ENCODE results near the gene DAGLB.
"Not testable (repeated sequence)": the region's sequence is repeated elsewhere in the genome, so short reads cannot be mapped to it uniquely, and the experiment has no call there.

The DAGLB gene

DNA sequence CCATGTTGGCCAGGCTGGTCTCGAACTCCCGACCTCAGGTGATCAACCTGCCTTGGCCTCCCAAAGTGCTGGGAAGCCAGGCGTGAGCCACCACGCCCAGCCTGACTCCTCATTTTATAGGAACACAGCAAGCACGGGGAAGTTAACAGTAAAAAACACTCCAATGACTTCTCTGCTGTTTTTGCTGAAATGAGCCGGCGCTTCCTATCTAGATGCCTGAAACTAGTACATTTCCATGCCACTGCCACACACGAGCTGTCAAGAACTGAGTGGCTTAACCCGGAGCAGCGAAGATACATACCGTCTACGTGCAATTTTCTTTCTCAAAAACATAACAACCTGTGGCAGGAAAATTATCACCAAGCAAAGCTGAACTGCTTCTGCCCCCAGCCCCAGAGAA lies 16.8 kb downstream of the DAGLB start:
- no peak for DNase-seq (ENCODE audit: low spot score)

DNA sequence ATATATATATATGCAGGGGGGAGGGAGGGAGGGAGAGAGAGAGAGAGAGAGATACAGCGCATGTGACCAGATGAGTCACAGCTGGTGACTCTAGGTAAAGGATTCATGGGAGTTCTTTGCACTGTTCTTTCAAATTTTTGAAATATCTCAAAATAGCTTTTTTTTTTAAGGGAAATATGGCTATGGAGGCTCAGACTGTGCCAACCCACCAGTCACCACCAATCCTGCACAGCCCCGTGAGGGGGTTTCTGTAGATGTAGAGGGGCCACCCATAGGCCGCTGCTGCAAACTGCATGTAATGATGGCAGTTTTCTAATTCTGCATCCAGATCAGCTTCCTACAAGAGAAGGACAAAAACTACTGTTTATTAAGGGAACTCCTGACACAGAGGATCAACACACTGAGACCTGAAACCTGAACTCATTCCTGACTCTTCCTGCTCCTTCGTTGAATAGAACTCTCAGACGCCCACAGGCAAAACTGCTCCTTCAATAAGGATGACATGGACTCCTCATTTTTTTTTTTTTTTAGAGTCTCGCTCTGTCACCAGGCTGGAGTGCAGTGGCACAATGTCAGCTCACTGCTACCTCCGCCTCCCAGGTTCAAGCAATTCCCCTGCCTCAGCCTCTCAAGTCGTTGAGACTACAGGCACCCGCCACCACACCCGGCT lies 17.3 kb downstream of the DAGLB start:
- no peak for DNase-seq (ENCODE audit: low spot score)

DNA sequence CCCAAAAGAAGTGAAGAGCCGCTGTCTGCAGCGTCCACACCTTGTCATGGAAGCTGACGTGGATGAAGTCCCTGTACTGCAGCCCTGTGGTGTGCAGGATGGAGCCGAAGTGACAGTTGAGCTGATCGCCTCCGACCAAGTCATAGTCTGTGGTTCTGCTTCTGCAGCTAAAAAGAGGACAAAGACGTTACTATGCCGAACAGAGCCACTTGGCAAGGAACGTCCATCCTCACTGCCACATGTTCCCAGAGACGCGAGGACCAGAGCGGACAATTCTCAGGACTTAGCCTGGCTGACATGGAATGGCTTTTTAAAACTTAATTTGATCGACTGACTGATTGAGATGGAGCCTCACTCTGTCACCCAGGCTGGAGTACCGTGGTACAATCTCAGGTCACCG lies 21.8 kb downstream of the DAGLB start:
- DNase-seq (ENCODE audit: low spot score), result no peak

DNA sequence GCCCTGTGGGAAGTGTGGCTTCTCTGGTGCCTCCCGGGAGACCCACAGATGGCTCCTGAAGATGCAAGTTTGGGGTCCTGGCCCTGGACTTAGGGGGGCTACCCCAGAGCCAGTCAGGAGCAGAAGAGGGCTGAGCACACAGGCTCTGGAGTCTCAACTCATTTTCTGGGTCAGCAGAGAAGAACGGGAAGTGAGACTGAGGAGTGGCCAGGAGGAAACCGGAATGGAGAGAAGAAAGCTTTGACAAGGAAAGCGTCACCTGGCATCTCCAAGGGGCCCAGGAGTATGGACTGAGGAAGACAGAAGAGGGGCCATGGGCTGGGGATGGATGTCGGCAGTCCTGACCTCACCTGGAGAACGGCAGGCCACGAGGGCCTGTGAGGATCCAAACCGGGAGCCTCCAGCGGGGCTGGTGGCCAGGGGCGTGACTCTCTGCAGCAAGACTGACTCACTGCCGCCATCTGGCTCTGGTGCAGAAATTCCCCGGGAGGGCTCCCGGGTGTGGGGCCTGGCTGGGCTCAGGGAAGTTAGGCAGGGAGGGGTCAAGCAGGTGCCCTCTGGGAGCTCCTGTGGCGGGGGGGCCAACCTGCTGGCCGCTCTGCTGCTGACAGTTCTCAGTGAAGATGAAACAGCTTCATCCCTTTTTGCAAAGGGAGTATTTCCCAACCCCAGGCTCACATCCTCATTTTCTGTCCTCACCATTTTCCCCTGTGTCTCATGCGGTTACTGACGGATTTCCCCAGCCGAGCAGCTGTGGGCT lies 23.6 kb downstream of the DAGLB start:
- DNase-seq (ENCODE audit: low spot score), result no peak

DNA sequence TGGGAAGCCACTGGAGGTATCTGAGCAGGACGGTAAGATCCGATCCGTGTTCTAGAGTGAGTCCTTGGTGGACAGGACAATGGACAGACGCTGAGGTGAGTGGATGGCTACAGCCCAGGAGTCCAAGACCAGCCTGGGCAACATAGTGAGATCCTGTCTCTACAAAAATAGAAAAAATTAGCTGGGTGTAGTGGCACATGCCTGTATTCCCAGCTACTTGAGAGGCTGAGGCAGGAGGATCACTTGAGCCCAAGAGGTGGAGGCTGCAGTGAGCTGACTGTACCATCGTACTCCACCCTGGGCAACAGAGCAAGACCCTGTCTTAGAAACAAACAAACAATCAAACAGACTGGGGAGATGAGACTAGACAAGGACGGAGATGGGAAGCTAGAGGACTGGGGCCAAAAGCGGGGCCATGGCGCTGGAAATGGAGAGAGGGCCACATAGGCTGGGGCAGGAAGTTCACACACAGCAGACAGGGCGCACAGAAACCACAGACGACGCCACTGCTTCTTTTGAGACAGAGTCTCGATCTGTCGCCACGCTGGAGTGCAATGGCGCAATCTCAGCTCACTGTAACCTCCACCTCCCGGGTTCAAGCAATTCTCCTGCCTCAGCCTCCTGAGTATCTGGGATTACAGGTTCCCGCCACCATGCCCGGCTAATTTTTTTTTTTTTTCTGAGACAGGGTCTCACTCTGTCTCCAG lies 24.7 kb downstream of the DAGLB start:
- no peak for DNase-seq (ENCODE audit: low spot score)

DNA sequence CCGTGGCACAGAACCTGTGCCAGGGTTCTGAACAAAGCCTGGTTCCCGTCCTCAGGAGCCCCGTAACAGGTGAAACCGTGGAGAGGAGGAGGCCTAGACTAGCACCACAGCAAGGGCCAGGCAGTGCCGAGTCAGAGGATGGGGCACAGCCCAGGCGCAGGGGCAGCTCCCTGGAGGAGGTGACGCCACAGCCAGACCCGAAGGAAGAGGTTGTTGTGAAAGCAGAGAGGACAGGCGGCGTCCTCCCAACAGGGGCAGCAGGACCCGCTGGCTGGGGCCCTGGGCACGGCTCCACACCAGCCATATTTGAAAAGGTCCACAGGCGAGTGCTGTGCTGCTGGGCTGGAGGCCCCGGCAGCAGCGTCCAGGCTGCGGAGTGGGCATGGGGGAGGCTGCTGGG lies 25.7 kb downstream of the DAGLB start:
- no peak for DNase-seq (ENCODE audit: low spot score)

DNA sequence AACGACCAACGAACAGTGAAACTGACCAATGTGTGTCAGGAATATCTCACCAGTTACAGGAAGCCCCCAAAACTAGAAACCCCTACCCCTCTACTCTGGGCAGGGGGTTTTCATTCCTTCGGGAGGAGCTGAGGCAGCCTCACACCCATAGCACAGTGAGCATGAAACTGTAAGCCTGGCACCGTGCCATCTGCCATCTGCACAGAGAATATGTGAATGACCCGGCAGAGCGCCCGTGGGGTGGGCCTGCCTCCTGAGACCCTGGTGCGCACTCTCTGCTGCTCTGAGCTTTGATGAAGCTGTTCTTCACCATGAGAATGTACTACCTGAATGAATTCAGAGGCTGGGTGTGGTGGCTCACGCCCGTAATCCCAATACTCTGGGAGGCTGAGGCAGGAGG lies 27.1 kb downstream of the DAGLB start:
- no peak for DNase-seq (ENCODE audit: low spot score)

DNA sequence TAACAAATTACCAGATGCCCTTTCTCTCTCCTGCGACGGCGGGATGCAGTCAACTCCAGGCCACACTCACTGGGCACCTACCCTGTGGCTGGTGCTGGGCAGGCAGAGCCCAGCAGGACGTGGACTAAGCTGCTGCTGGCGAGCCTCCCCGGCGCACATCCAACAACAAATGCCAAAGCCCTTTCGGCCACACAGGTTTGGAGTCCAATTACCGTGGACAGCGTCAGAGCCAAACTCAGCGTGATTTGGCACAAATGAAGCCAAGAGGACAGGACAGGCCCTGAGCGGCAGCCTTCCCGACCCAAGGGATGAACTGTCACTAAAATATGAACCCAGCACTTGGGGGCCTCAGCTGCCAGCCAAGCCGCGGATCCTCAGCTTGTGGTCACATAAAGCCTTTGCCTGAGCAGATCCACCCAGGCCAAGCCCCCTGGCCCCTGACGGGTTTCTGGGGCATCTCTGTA lies 28.4 kb downstream of the DAGLB start:
- no peak for DNase-seq (ENCODE audit: low spot score)

DNA sequence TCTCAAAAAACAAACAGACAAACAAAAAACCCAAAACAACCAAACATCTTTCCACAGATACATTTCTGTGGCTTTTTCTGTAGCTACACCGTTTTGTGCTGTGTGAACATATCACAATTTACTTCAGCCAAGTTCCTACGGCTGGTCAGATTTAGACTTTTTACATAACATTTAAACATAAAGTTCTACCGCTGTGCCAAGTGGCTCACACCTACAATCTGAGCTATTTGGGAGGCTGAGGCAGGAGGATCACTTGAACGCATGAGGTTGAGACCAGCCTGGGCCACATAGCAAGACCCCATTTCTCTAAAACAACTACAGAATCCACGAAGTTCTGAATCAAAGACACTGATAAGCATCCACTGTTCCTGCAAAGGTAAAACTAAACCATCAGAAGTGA lies 30.3 kb downstream of the DAGLB start:
- DNase-seq (ENCODE audit: low spot score), result no peak

DNA sequence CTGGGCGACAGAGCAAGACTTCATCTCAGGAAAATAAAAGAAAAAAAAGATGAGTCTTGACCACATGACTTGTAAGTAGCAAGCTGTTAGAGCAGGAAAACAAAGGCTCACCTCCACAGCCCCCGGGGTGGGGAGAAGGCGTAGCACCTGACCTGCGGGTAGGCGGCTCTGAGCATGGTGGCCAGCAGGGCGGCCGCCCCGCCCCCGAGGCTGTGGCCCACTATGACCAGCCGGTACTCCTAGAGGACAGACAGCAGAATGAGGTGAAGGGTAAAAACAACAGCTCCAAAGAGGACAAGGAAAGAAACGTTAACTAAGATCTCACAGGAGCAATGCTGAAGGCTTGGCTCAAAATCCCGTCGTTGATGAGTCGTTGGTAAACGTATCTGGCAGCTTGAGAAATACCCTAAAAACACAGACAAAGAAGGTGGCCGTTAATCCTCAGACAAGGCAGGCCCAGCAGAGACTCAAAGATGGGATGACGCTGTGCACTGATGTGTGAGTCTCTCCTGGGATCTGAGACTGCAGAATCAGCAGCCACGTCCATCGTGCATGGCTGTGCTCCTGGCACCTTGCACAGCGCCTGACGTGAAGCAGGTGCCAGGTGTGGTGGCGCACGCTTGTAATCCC lies 31.1 kb downstream of the DAGLB start:
- no peak for DNase-seq (ENCODE audit: low spot score)

DNA sequence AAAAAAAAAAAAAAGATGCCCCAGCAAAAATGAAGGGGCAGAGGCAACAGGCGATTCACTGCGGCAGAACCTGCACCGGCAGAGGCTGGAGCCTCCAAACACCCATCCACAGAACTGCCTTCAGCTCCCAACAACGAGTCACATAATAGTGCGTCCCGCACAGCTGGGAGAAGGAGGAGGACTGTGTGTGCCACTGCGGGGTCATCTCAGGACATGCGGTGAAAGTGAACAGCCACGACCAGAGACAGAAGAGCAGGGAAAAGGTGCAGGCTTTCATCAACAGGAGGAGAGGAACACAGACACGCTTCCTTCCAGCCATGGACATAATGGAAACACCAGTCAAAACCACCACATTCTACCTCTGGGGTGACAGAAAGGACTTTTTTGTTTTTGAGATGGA lies 34.1 kb downstream of the DAGLB start:
- DNase-seq (ENCODE audit: low spot score), result no peak

DNA sequence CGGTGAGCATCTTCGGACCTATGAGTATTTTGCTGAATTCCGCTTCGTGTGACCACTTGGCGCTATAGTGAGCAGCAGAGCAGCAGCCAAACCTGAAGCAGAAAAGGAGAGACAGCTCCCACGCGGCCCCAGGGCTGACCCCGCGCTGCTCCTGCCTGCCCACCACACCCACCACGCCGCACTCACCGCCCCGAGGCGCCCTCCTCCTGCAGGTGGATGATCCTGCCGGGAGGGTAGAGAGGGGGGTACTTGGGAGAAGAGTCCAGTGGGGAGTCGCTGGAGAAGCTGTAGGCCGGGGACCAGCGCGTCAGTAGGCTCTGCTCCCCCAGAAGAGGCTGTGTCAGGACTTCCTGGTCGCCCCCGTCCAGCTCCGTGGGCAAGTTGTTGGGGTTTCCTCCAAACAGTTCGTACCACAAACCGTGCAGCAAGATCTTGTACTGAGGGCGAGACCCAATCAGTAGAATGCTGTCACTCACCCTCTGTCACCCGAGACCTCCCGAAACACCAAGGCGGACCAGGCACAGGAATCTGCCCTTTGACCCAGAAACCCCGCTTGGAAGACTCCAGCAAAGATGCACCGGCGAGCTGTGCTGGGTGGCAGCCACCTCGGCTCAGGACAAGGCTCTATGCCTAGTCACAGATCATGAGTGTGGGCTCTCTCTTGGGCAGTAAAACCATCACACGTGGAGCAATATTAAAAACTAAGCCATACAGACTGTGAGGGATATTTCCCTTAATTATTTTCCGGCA lies 37.6 kb downstream of the DAGLB start:
- no peak for DNase-seq (ENCODE audit: low spot score)

DNA sequence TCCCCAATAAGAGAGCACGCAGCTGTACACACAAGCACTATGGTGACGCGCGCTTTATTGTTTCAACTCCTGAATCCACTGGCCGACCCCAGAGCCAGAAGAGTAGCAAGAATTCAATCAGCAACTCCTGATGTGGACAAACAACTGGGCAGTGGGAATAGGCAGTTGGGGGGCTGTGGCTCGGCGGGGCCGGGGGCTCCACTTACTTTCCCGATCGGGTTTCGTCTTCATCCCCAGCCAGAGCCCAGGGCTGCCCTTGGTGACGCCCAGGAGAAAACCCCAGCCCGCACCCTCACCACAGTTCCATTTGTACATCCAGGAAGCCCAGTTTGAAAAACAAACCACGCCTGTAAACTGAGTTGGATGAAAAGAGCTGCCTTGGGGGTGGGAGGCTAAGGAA lies 38.7 kb downstream of the DAGLB start:
- DNase-seq (ENCODE audit: low spot score), result no peak

DNA sequence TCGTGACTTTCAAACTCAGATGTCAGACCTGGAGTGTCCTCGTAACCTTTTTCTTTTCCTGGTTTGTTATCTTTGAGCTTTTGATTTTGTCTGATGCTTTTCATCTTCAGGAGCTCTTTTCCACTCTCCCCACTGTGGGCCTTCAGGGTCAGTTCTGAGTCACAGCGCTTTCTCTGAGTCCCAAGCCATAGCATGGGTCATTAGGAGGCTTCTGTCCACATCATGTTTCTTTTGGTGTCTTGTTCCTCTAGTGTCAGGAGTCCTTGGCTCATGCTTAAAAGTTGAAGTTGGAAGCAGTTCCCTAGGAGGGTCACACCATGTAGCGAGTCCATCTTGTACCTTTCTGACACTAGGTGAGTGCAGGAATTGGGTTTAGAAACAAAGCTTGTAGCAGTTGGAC lies 40.3 kb downstream of the DAGLB start:
- no peak for DNase-seq (ENCODE audit: low spot score)

DNA sequence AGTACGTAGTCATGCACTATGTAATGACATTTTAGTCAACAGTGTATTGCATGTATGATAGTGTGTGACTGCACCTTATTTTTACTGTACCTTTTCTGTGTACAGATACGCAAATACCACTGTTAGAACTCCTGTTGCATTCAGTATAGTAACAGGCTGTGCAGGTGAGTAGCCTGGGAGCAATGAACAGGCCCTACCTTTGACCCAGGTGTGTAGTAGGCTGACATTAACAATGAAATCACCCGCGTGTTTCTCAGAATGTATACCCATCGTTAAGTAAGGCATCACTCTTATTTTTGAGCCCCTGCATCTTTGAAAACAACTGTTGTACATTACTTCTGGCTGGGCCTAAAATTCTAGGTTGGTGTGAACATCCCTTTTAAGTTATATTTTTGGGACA lies 41.6 kb downstream of the DAGLB start:
- DNase-seq (ENCODE audit: low spot score), result no peak

DNA sequence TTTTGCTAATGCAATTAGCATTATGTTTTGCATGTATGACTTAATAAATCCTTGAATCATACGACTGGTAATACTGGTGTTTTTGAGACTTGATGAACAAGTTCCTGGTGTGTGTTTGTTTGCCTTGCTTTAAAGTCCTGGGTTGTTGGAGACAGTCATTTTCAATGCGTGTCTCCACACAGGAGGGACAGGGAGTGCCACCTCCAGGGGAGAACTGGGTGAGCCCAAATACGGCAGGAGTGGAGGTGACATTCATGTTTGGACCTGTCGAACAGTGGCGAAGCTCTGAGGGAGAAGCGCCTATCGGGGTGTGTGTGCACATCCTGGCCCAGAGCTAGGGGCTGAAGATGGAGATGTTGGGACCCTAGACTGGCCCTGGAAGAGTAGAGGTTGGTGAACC lies 43.8 kb downstream of the DAGLB start:
- no peak for DNase-seq (ENCODE audit: low spot score)

DNA sequence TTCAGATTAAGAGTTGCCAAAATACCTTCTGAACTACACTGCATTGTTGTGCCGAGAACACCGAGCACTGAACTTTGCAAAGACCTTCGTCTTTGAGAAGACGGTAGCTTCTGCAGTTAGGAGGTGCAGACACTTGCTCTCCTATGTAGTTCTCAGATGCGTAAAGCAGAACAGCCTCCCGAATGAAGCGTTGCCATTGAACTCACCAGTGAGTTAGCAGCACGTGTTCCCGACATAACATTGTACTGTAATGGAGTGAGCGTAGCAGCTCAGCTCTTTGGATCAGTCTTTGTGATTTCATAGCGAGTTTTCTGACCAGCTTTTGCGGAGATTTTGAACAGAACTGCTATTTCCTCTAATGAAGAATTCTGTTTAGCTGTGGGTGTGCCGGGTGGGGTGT lies 45.0 kb downstream of the DAGLB start:
- no peak for DNase-seq (ENCODE audit: low spot score)

DNA sequence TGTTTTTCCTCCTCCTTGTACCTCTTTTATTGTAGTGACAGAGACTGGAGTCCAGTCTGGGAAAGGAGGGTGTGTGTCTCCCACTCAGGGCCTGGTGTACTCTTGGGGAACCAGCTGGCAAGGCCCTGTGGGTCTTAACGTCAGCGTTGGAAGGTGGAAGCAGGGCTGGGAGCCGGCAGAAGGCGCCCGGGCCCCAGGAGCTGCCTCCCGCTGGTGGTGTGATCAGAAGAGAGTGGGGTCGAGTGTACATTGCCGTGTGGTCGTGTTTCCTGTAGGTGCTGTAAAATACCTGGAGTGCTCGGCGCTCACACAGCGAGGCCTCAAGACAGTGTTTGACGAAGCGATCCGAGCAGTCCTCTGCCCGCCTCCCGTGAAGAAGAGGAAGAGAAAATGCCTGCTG lies 45.7 kb downstream of the DAGLB start:
- DNase-seq (ENCODE audit: low spot score), result no peak

DNA sequence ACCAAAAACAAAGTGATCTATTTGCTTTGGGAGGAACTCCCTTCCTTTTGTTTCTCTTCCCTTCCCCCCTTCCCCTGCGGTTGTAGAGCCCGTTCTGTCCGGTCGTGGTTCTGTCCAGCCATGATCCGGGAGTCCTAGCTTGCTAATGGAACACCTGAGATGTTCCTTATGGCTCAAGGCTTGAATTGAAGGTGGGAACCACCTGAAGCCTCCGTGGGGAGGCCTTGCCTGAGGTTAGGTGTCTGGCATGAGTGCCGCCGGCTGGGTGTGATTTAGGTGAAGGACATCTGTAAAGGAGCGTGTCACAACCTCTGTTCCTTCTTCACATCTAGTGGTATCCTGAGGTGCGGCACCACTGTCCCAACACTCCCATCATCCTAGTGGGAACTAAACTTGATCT lies 46.2 kb downstream of the DAGLB start:
- DNase-seq (ENCODE audit: low spot score), result no peak

DNA sequence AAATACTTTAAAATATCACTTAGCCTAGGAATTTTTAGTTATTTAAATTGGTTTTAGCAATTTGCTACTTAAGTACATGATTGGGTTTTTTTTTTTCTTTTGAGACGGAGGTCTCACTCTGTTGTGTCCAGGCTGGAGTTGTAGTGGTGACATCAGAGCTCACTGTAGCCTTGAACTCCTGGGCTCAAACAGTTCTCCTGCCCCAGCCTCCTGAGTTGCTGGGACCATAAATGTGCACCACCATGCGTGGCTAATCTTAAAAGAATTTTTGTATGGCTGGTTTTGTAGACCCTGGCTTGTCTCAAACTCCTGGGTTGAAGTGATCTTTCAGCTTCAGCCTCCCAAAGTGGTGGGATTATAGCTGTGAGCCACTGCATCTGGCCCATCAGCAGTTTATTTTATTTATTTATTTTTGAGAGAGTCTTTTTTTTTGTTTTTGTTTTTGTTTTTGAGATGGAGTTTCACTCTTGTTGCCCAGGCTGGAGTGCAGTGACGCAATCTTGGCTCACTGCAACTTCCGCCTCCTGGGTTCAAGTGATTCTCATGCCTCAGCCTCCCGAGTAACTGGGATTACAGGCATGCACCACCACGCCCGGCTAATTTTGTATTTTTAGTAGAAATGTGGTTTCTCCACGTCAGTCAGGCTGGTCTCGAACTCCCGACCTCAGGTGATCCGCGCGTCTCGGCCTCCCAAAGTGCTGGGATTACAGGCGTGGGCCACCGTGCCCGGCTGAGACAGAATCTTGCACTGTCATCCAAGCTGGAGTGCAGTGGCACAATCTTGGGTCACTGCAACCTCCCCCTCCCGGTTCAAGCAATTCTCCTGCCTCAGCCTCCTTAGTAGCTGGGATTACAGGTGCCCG lies 47.3 kb downstream of the DAGLB start:
- not testable (repeated sequence) for DNase-seq (ENCODE audit: low spot score)

DNA sequence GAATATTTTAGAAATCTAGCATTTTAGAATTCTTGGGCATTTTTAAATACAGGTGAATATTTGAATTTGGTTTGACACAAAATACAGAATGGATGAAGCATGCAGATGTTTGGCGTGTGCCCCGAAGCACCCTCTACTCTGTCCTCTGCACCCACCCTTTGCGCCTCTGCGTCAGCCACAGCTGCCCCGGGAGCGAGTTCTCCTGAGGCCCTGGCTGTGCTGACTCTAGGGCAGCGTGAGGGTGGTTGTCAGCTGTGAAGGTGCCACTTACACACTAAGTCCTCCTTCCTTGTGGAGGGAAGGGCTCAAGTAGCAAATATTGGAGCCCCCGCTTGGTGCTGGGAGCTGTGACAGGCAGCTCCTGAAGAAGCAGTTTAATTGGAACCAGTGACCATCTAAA lies 48.4 kb downstream of the DAGLB start:
- DNase-seq (ENCODE audit: low spot score), result no peak
